ENCODE measurements around the gene FDX2.
A peak's percentile ranks its signal among the peaks of the same experiment; 100 is the strongest.

The FDX2 gene

DNA sequence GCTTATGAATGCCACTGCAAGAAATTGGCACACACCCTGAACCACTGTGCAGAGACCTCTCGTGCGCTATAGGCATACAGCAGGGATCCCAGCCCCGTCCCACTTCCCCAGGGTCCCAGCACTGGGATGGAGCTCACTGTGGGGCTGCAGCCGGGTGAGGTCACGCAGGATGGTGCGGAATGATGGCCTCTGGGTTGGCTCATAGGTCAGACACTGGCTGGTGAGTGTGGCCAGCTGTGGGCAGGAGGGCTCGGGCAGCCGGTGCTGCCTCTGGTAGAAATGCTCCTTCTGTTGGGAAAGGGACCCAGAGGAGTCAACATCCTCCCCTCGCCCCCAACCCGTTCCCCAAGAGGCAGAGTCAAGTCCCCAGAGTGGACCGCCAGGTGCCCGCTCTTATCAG, 40.6 kb upstream of the FDX2 start:
- CTCF ChIA-PET: no interaction called here
- no peak for TF ChIP-seq TARDBP (IDR thresholded peaks at IDR 0.05)
- TF ChIP-seq LEF1 (IDR thresholded peaks at IDR 0.05; ENCODE audit: borderline replicate concordance): no peak
- no peak for TF ChIP-seq ZNF384 (IDR thresholded peaks at IDR 0.05)
- TF ChIP-seq, protein P1, sequence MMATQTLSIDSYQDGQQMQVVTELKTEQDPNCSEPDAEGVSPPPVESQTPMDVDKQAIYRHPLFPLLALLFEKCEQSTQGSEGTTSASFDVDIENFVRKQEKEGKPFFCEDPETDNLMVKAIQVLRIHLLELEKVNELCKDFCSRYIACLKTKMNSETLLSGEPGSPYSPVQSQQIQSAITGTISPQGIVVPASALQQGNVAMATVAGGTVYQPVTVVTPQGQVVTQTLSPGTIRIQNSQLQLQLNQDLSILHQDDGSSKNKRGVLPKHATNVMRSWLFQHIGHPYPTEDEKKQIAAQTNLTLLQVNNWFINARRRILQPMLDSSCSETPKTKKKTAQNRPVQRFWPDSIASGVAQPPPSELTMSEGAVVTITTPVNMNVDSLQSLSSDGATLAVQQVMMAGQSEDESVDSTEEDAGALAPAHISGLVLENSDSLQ (IDR thresholded peaks at IDR 0.05): no peak
- TF ChIP-seq ELF4 (IDR thresholded peaks at IDR 0.05): no peak
- no peak for TF ChIP-seq ARNT (IDR thresholded peaks at IDR 0.05)
- TF ChIP-seq SUZ12 (IDR thresholded peaks at IDR 0.05): no peak
- no peak for TF ChIP-seq L3MBTL2 (conservative IDR thresholded peaks at IDR 0.05)
- POLR2A ChIA-PET: no interaction called here
- no peak for DNase-seq (ENCODE audit: extremely low spot score)

DNA sequence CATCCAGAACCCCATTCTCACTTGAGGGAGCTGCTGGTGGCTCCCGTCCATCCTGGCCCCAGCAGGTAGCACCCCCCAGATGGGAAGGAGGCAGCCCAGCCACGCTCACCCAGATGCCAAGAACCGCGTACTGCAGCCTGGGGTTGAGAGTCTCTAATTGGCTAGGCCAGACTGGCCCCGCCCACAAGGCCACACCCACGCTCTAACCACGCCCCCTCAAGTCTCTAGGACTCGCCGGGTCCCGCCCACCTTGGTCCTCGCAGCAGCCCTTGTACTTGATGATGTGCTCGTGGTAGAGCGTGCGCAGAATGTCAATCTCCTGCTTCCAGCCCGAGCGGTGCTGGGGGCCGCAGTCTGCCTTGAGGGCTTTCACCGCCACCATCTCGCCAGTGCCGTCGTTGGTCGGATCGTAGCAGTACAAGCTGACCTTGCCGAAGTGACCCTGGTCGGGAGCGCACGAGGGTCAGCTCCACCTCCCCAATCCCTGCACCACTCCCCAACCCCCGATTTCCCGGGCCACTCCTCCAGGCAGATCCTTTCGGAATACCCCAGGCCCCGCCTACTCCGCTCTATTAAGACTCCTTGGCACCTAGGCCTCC, 38.1 kb upstream of the FDX2 start:
- no peak for TF ChIP-seq SP1 (IDR thresholded peaks at IDR 0.05)
- no peak for TF ChIP-seq SUZ12 (IDR thresholded peaks at IDR 0.05)
- TF ChIP-seq ARNT (IDR thresholded peaks at IDR 0.05): no peak
- TF ChIP-seq FOXM1 (IDR thresholded peaks at IDR 0.05; ENCODE audit: borderline replicate concordance): no peak
- no peak for TF ChIP-seq NFRKB (IDR thresholded peaks at IDR 0.05)
- no peak for TF ChIP-seq BHLHE40 (IDR thresholded peaks at IDR 0.05; ENCODE audit: borderline replicate concordance)
- TF ChIP-seq FOXK2 (IDR thresholded peaks at IDR 0.05): no peak
- TF ChIP-seq, protein P1 (IDR thresholded peaks at IDR 0.05): no peak
- TF ChIP-seq HDGF (IDR thresholded peaks at IDR 0.05; ENCODE audit: borderline replicate concordance): no peak
- no peak for TF ChIP-seq TARDBP (IDR thresholded peaks at IDR 0.05)
- no peak for TF ChIP-seq FOXA1 (IDR thresholded peaks at IDR 0.05)
- TF ChIP-seq CTBP1 (IDR thresholded peaks at IDR 0.05; ENCODE audit: borderline replicate concordance): no peak
- TF ChIP-seq LEF1 (IDR thresholded peaks at IDR 0.05; ENCODE audit: borderline replicate concordance): no peak
- no peak for TF ChIP-seq L3MBTL2 (conservative IDR thresholded peaks at IDR 0.05)
- no peak for TF ChIP-seq ZNF384 (IDR thresholded peaks at IDR 0.05)
- TF ChIP-seq ELF4 (IDR thresholded peaks at IDR 0.05): no peak
- CTCF ChIA-PET: no interaction called here
- POLR2A ChIA-PET: no interaction called here
- peak; percentile 75 for DNase-seq (ENCODE audit: extremely low spot score)

DNA sequence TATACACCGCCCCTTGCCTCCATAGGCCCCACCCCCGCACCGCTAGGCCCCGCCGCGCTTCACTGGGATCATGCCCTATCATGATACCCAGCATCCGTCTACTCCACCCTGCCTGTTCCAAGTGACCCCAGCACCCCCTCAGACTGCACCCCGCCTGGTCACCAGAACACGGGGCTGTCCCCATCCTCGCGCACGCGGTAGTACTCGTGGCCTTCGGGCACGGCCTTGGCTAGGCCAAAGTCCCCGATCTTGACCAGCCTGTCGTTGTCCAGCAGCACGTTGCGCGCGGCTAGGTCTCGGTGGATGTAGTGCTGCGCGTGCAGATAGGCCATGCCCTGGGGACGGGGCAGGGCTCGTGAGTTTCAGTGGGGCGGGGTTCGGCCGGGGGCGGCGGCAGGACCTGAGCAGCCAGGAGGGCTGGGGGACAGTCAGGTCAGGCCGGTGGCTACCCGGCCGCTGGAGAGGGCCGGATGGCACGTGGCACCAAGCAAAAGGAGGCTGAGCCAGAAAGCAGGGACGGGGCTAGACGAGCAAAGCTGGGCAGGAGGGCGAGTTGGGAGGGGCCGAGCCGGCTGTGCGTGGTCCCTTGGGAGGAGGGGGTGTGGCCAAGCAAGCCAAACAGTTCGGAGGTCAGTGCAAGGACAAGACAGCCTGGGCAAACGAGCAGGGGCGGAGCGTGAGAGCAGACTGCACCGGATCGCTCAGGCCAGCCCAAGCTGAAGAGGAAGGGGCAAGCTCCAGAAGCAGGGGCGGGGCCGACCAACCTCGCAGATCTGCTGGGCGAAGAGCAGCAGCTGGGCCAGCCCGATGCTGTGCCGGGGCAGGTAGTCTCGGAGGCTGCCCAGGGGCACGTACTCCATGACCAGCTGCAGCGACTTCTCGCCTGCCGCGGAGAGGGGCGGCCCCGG, 37.2 kb upstream of the FDX2 start:
- no peak for DNase-seq (ENCODE audit: extremely low spot score)
- POLR2A ChIA-PET: no interaction called here
- TF ChIP-seq FOXK2 (IDR thresholded peaks at IDR 0.05): no peak
- no peak for TF ChIP-seq SUZ12 (IDR thresholded peaks at IDR 0.05)
- CTCF ChIA-PET: no interaction called here

DNA sequence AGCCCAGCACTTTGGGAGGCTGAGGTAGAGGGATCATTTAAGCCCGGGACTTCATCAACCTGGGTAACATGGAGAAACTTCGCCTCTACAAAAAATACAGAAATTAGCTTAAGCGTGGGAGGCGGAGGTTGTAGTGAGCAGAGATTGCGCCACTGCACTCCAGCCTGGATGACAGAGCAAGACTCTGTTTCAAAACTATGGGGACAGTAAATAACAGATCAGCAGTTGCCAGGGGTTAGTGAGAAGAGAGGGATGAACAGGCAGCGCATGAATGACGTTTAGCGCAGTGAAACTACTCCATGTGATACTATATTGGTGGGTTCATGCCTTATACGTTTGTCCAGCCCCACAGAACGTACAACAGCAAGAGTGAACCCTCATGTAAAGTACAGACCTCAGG, 30.7 kb upstream of the FDX2 start:
- POLR2A ChIA-PET: no interaction called here

GRCh38 chr19:10344780-10345179, 29.0 kb upstream of the FDX2 start:
- POLR2A ChIA-PET: no interaction called here
- TF ChIP-seq HDGF (IDR thresholded peaks at IDR 0.05; ENCODE audit: borderline replicate concordance) (no peak), FOXK2 (IDR thresholded peaks at IDR 0.05) (no peak), SP1 (IDR thresholded peaks at IDR 0.05) (no peak), FOXM1 (IDR thresholded peaks at IDR 0.05; ENCODE audit: borderline replicate concordance) (no peak), ELF4 (IDR thresholded peaks at IDR 0.05) (no peak), LEF1 (IDR thresholded peaks at IDR 0.05; ENCODE audit: borderline replicate concordance) (no peak), NFRKB (IDR thresholded peaks at IDR 0.05) (no peak), ZNF384 (IDR thresholded peaks at IDR 0.05) (no peak)
- TF ChIP-seq, protein P1 (IDR thresholded peaks at IDR 0.05): no peak
- DNase-seq (ENCODE audit: extremely low spot score): no peak
- CTCF ChIA-PET: interaction anchor here (0.7 to 1.2 kb wide), 2 partner anchors 10 to 610 kb away, joined by 3 to 4 read pairs; no protein-coding TSS in a partner anchor

More for the DNA sequence above, 30.7 kb upstream of the FDX2 start:
- TF ChIP-seq FOXK2 (IDR thresholded peaks at IDR 0.05) (no peak), SP1 (IDR thresholded peaks at IDR 0.05) (no peak), ZNF384 (IDR thresholded peaks at IDR 0.05) (no peak), FOXM1 (IDR thresholded peaks at IDR 0.05; ENCODE audit: borderline replicate concordance) (no peak)
- CTCF ChIA-PET: no interaction called here
- DNase-seq (ENCODE audit: extremely low spot score): no peak

- POLR2A ChIA-PET: interaction anchor here (1.4 kb wide), 1 partner anchor 10 kb away, joined by 4 read pairs; the partner anchor contains the start of gene RAVER1
- no peak for DNase-seq (ENCODE audit: extremely low spot score)
- CTCF ChIA-PET: interaction anchor here (0.7 kb wide), 1 partner anchor 45 kb away, joined by 4 read pairs; no protein-coding TSS in a partner anchor
- TF ChIP-seq, protein P1 (IDR thresholded peaks at IDR 0.05): no peak
- TF ChIP-seq FOXM1 (IDR thresholded peaks at IDR 0.05; ENCODE audit: borderline replicate concordance) (no peak), FOXK2 (IDR thresholded peaks at IDR 0.05) (no peak), TARDBP (IDR thresholded peaks at IDR 0.05) (no peak), LEF1 (IDR thresholded peaks at IDR 0.05; ENCODE audit: borderline replicate concordance) (no peak), BHLHE40 (IDR thresholded peaks at IDR 0.05; ENCODE audit: borderline replicate concordance) (no peak), FOXA1 (IDR thresholded peaks at IDR 0.05) (no peak), NFRKB (IDR thresholded peaks at IDR 0.05) (no peak), ELF4 (IDR thresholded peaks at IDR 0.05) (no peak), CTBP1 (IDR thresholded peaks at IDR 0.05; ENCODE audit: borderline replicate concordance) (no peak), L3MBTL2 (conservative IDR thresholded peaks at IDR 0.05) (no peak), ARNT (IDR thresholded peaks at IDR 0.05) (no peak), SP1 (IDR thresholded peaks at IDR 0.05) (no peak), HDGF (IDR thresholded peaks at IDR 0.05; ENCODE audit: borderline replicate concordance) (no peak), ZNF384 (IDR thresholded peaks at IDR 0.05) (no peak)
Measured at GRCh38 chr19:10343495-10343894, 27.7 kb upstream of the FDX2 start.

Data from HEK293T (cell line).